H1 (cell line): ENCODE data around the gene KCP. TPM values are rescaled to one million over a fixed set of nuclear protein-coding genes. Genes with fewer than 3 reads are reported as not detected.
A peak's percentile ranks its signal among the peaks of the same experiment; 100 is the strongest.

Experiments used
- CTCF ChIA-PET: fragments of 300-600 bp; sonication (Branson Sonifier 250); formaldehyde crosslinking; loops from one replicate; lab custom pipeline; 2021; ENCODE audit not compliant: partially characterized antibody; lab: Charles Lee
- POLR2A ChIA-PET: fragments of 300-600 bp; sonication (Branson Sonifier 250); formaldehyde crosslinking; loops from one replicate; lab custom pipeline; 2021; ENCODE audit warnings: inconsistent platforms; ENCODE audit not compliant: partially characterized antibody; lab: Charles Lee
- DNase-seq, 2 experiments: peaks; one replicate each; pipeline versions ENCODE4 v3.0.0 to v3.0.0-alpha.2; 2010 to 2022; ENCODE audit warnings: low spot score in 2 of 2, low read depth in 1 of 2, mixed read lengths in 1 of 2
- FAIRE-seq: peaks from 2 replicates; lab custom pipeline; 2011; peaks lifted over from hg19 to GRCh38; lab: Jason Lieb, UNC
- H2AFZ ChIP-seq: 2 replicates; pipeline ENCODE4 v1.8.1; 2012; ENCODE audit warnings: low read length, inconsistent platforms
- H2AK5ac ChIP-seq: 2 replicates; pipeline ENCODE4 v1.6.1; 2013; ENCODE audit warnings: low read depth, low read length
- H2BK120ac ChIP-seq: replicated peaks from 2 replicates; pipeline ENCODE3; 2013; ENCODE audit warnings: low read depth, low read length, inconsistent platforms
- H2BK12ac ChIP-seq: 2 replicates; pipeline ENCODE4 v1.6.1; 2013; ENCODE audit warnings: low read depth, low read length
- H2BK15ac ChIP-seq: 2 replicates; pipeline ENCODE4 v1.6.1; 2013; ENCODE audit warnings: low read length
- H2BK20ac ChIP-seq: 2 replicates; pipeline ENCODE4 v1.6.1; 2013; ENCODE audit warnings: low read length
- H2BK5ac ChIP-seq: 2 replicates; pipeline ENCODE4 v1.6.1; 2013; ENCODE audit warnings: low read depth, low read length
- H3K14ac ChIP-seq: 2 replicates; pipeline ENCODE4 v1.6.1; 2013; ENCODE audit warnings: inconsistent platforms; ENCODE audit not compliant: insufficient read length
- H3K18ac ChIP-seq: 2 replicates; pipeline ENCODE4 v1.6.1; 2013; ENCODE audit warnings: low read length; ENCODE audit errors: extremely low read depth
- H3K23ac ChIP-seq: 2 replicates; pipeline ENCODE4 v1.6.1; 2013; ENCODE audit warnings: inconsistent platforms; ENCODE audit not compliant: insufficient read length
- H3K23me2 ChIP-seq: 2 replicates; pipeline ENCODE4 v1.6.1; 2013; ENCODE audit warnings: low read depth, low read length
- H3K27ac ChIP-seq: 2 replicates; pipeline ENCODE4 v1.6.1; 2011; ENCODE audit warnings: low read depth, low read length, inconsistent platforms
- H3K27me3 ChIP-seq, 4 experiments: replicated peaks in 1 of 4; 1 replicate in 1 of 4; 2 replicates in 3 of 4; pipeline versions ENCODE4 v1.6.1 to v1.8.1; 2011 to 2013; ENCODE audit warnings: low read length in 3 of 4, mild to moderate bottlenecking in 3 of 4, inconsistent platforms in 2 of 4, mixed read lengths in 2 of 4, moderate library complexity in 1 of 4; ENCODE audit not compliant: control insufficient read depth in 3 of 4, insufficient read depth in 3 of 4; ENCODE audit errors: extremely low read depth in 1 of 4
- H3K36me3 ChIP-seq, 4 experiments: 2 replicates each; pipeline versions ENCODE4 v1.6.1 to v1.8.1; 2011 to 2013; ENCODE audit warnings: mild to moderate bottlenecking in 4 of 4, low read length in 3 of 4, moderate library complexity in 2 of 4, control low read depth in 1 of 4, inconsistent platforms in 1 of 4; ENCODE audit not compliant: insufficient read depth in 4 of 4, control insufficient read depth in 2 of 4
- H3K4ac ChIP-seq: replicated peaks from 2 replicates; pipeline ENCODE3; 2013; ENCODE audit warnings: low read length, low read depth, mixed read lengths, inconsistent platforms; ENCODE audit not compliant: insufficient read length
- H3K4me1 ChIP-seq, 4 experiments: replicated peaks in 1 of 4; 1 replicate in 1 of 4; 2 replicates in 3 of 4; pipeline versions ENCODE4 v1.6.1 to v1.8.1; 2011 to 2013; ENCODE audit warnings: low read length in 3 of 4, inconsistent platforms in 2 of 4, mixed read lengths in 1 of 4; ENCODE audit not compliant: insufficient read depth in 4 of 4, control insufficient read depth in 3 of 4
- H3K4me2 ChIP-seq, 2 experiments: 2 replicates each; pipeline versions ENCODE4 v1.6.1 to v1.8.1; 2011 to 2013; ENCODE audit warnings: low read depth in 2 of 2, low read length in 2 of 2, control low read depth in 1 of 2, inconsistent platforms in 1 of 2, mild to moderate bottlenecking in 1 of 2; ENCODE audit not compliant: insufficient read depth in 1 of 2
- H3K4me3 ChIP-seq, 4 experiments: fragments of 200-600, 300-600 bp in 1 of 4; sonication (generic), shearing (Covaris generic), sonication (Bioruptor Twin) in 1 of 4; 2 replicates each; pipeline versions ENCODE4 v1.5.1 to v1.8.1; 2011 to 2016; ENCODE audit warnings: low read length in 4 of 4, low read depth in 3 of 4, control low read depth in 2 of 4, inconsistent platforms in 2 of 4, mild to moderate bottlenecking in 2 of 4, mixed read lengths in 1 of 4, moderate library complexity in 1 of 4; ENCODE audit not compliant: insufficient read depth in 2 of 4; ENCODE audit errors: extremely low read depth in 1 of 4
- H3K56ac ChIP-seq: replicated peaks from 2 replicates; pipeline ENCODE3; 2013; ENCODE audit warnings: low read depth, mild to moderate bottlenecking, mixed read lengths, low read length, inconsistent platforms; ENCODE audit not compliant: insufficient read length
- H3K79me1 ChIP-seq: 2 replicates; pipeline ENCODE4 v1.6.1; 2013; ENCODE audit warnings: low read depth, low read length, control low read depth
- H3K79me2 ChIP-seq, 2 experiments: 2 replicates each; pipeline versions ENCODE4 v1.6.1 to v1.8.1; 2012 to 2013; ENCODE audit warnings: low read length in 2 of 2, mild to moderate bottlenecking in 2 of 2, inconsistent platforms in 1 of 2; ENCODE audit not compliant: insufficient read depth in 2 of 2, control insufficient read depth in 1 of 2
- H3K9ac ChIP-seq, 4 experiments: replicated peaks in 1 of 4; 1 replicate in 1 of 4; 2 replicates in 3 of 4; pipeline versions ENCODE4 v1.6.1 to v1.8.1; 2011 to 2013; ENCODE audit warnings: low read depth in 3 of 4, low read length in 3 of 4, control low read depth in 2 of 4, mild to moderate bottlenecking in 2 of 4, moderate library complexity in 2 of 4, inconsistent platforms in 1 of 4; ENCODE audit errors: extremely low read depth in 1 of 4
- H3K9me3 ChIP-seq, 2 experiments: 2 replicates each; pipeline versions ENCODE4 v1.6.1 to v1.8.1; 2012 to 2013; ENCODE audit warnings: mild to moderate bottlenecking in 2 of 2, moderate library complexity in 2 of 2, control low read depth in 1 of 2, inconsistent platforms in 1 of 2, low read depth in 1 of 2, low read length in 1 of 2, mixed read lengths in 1 of 2; ENCODE audit not compliant: insufficient read depth in 2 of 2
- H4K20me1 ChIP-seq, 2 experiments: replicated peaks in 1 of 2; 2 replicates each; pipeline versions ENCODE3 to v1.8.1; 2011 to 2013; ENCODE audit warnings: inconsistent platforms in 2 of 2, low read length in 2 of 2, mild to moderate bottlenecking in 1 of 2; ENCODE audit not compliant: insufficient read depth in 2 of 2, control insufficient read depth in 1 of 2
- H4K5ac ChIP-seq: 2 replicates; pipeline ENCODE4 v1.6.1; 2013; ENCODE audit warnings: low read length, low read depth, mixed read lengths, inconsistent platforms; ENCODE audit not compliant: insufficient read length
- H4K8ac ChIP-seq: 2 replicates; pipeline ENCODE4 v1.8.0; 2013; ENCODE audit warnings: mild to moderate bottlenecking, moderate library complexity, low read length, inconsistent platforms; ENCODE audit not compliant: insufficient read depth; ENCODE audit errors: extremely low read depth
- H4K91ac ChIP-seq: replicated peaks from 2 replicates; pipeline ENCODE3; 2013; ENCODE audit warnings: low read length, mixed read lengths, inconsistent platforms; ENCODE audit not compliant: insufficient read length
- BRCA1 ChIP-seq: IDR thresholded peaks from 2 replicates; pipeline ENCODE4 v1.6.1; 2012; ENCODE audit warnings: low read depth, low read length, improper control_type of control experiment
- SUZ12 ChIP-seq: fragments of 200-600 bp; sonication (generic); IDR thresholded peaks from 2 replicates; pipeline ENCODE4 v1.6.1; 2012; ENCODE audit warnings: mild to moderate bottlenecking, inconsistent platforms, low read length, moderate library complexity, mixed read lengths
- WGBS, 2 experiments: shearing (Covaris generic) in 1 of 2; methylation state at CpG; one replicate each; pipeline versions ENCODE4 v1.1.6 to v1.1.7; 2013 to 2015; ENCODE audit warnings: low lambda C conversion rate in 2 of 2, mixed read lengths in 2 of 2, inconsistent platforms in 1 of 2, low coverage in 1 of 2, missing lambda C conversion rate in 1 of 2; ENCODE audit not compliant: insufficient replicate concordance in 2 of 2, insufficient coverage in 1 of 2, insufficient read length in 1 of 2; ENCODE audit errors: extremely low coverage in 1 of 2, missing lambda C conversion rate in 1 of 2; 5-methylcytosine and 5-hydroxymethylcytosine counted together
- polyA plus RNA-seq, 7 experiments: library from polyadenylated mRNA; depleted of rRNA in 3 of 7; stranded (reverse) in 5 of 7; unstranded in 2 of 7; fragments of >200 nt in 5 of 7; fragments of 200-250 nt in 2 of 7; gene quantifications; 1 replicate in 5 of 7; 2 replicates in 1 of 7; 4 replicates in 1 of 7; pipeline versions ENCODE4 v1.2.1 to v1.2.3, GENCODE V29; 2011 to 2013; ENCODE audit warnings: missing spikeins in 2 of 7, mixed read lengths in 2 of 7
- total RNA-seq: library from RNA; stranded (reverse); fragmentation: NEBNext Ultra II Directional; extraction: Animal tissue kit (Norgen Biotek cat#: 25700); gene quantifications from 2 replicates; pipeline ENCODE4 v1.2.1, GENCODE V29; 2021

KCP gene
- total and polyA plus RNA-seq, 2 of the 8 experiments (the other 6 are each of a cell fraction or from before 2014, with no cell fraction given): 1.3 to 2.0 TPM

DNA sequence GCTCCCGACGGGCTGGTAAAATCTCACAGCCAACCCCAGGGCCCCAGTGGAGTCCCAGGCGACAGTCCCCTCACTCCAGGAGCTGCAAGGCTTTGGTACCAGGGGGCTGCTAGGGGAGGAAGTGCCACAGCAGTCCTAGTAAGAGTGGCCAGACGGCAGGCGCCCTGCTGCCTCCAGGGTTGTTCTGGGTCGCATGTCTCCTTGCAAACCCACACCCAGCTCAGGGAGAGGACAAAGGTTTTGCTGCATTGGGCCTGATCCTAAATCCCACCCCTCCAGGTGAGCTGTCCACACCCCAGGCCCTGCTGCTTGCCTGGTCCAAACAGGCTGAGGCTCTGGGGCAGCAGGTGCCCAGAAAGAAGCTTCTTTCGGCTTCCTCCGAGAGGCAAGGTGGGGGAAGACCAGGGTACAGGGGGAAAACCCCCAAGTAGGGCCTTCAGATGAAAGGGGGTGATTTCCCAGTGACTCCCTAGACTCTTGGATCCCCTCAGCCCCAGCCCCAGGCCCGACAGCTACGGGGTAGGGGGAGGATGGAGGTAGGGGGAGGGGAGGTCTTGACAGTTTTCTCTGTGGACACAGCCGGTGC is 4.2 kb upstream of the KCP start:
- H2BK120ac ChIP-seq: no peak overlapping the region
- H2BK15ac ChIP-seq: peak overlapping the region; percentile 95; the same call in 1 of the 2 replicates
- no peak for FAIRE-seq
- TF ChIP-seq SUZ12: 0 out of 2 replicates have a peak, but pooled peaks have one; percentile 22
- no peak for TF ChIP-seq BRCA1
- H3K56ac ChIP-seq: no peak overlapping the region
- no peaks in the 10 kb centered on the region for H3K79me2 ChIP-seq
- H3K27ac ChIP-seq: no peak overlapping the region
- H3K18ac ChIP-seq: no peak overlapping the region; the same call in 1 of the 2 replicates
- H3K9ac ChIP-seq: no peak overlapping the region
- DNase-seq: peak in 1 of 2 experiments; percentile 61
- no peak overlapping the region for H4K5ac ChIP-seq
- no peaks in the 10 kb centered on the region for H3K36me3 ChIP-seq
- no peak overlapping the region for H3K23ac ChIP-seq
- H3K4me2 ChIP-seq: peak overlapping the region; percentile 38 to 86
- H3K79me1 ChIP-seq: no peaks in the 10 kb centered on the region
- H3K23me2 ChIP-seq: peaks cover 14% of the 10 kb centered on the region; the same call in 1 of the 2 replicates
- H3K27me3 ChIP-seq: peaks cover 31 to 67% (median 53%) of the 10 kb centered on the region in 4 experiments
- ChIA-PET POLR2A (no interaction called here), CTCF (interaction anchor here (0.6 to 1.7 kb wide), 8 partner anchors 8 to 256 kb away, joined by 3 to 6 read pairs (median 4); no protein-coding TSS in a partner anchor)
- H2BK5ac ChIP-seq: no peak overlapping the region
- H4K91ac ChIP-seq: no peak overlapping the region
- peaks cover 0 to 38% (median 15%) of the 10 kb centered on the region in 4 experiments; a peak in 6 of 7 replicates for H3K4me1 ChIP-seq
- no peak overlapping the region for H3K14ac ChIP-seq
- 50% methylated on average over 8 of the region's 11 CpGs; no CpG with 5 or more reads in 1 of the 2 experiments for WGBS, 2 experiments
- H4K20me1 ChIP-seq: peaks cover 0 to 1% of the 10 kb centered on the region in 2 experiments
- H3K4me3 ChIP-seq: peak overlapping the region in 1 of 4 experiments; percentile 34; a peak in 1 of 8 replicates
- no peaks in the 10 kb centered on the region for H3K9me3 ChIP-seq
- H2BK12ac ChIP-seq: 0 out of 2 replicates have a peak overlapping the region, but pooled peaks have one; percentile 39
- H2BK20ac ChIP-seq: no peak overlapping the region
- no peak overlapping the region for H2AFZ ChIP-seq
- H2AK5ac ChIP-seq: no peak overlapping the region
- no peak overlapping the region for H4K8ac ChIP-seq
- no peak overlapping the region for H3K4ac ChIP-seq
